ENCODE results near the gene FMOD. TPM values are rescaled to one million over a fixed set of nuclear protein-coding genes. Genes with fewer than 3 reads are reported as not detected.

The FMOD gene
- polyA plus RNA-seq, 1 donor from 2014 or later = not detected

GRCh38 chr1:203321273-203322052, 29.5 kb downstream of the FMOD start:
- no peaks in the 10 kb centered on the region for H3F3A ChIP-seq (ENCODE audit: insufficient read depth, low read length, poor library complexity, severe bottlenecking)
- no peaks in the 10 kb centered on the region for H4K20me1 ChIP-seq (ENCODE audit: insufficient read depth)
- no peak overlapping the region for H3K9ac ChIP-seq (ENCODE audit: low read length)
- H3K36me3 ChIP-seq (ENCODE audit: insufficient read depth, low read length) = no peaks in the 10 kb centered on the region
- no peaks in the 10 kb centered on the region for H3K27me3 ChIP-seq (ENCODE audit: insufficient read depth, low read depth, low read length)
- H3K9me3 ChIP-seq (ENCODE audit: low read length) = no peaks in the 10 kb centered on the region
- H3K4me2 ChIP-seq (ENCODE audit: low read length) = no peak overlapping the region
- TF ChIP-seq EP300 (conservative IDR thresholded peaks at IDR 0.05; ENCODE audit: poor library complexity, severe bottlenecking) (no peak), MXI1 (conservative IDR thresholded peaks at IDR 0.05; ENCODE audit: poor library complexity, severe bottlenecking) (no peak)
- H3K9me2 ChIP-seq (ENCODE audit: insufficient read depth, low read length) = no peaks in the 10 kb centered on the region
- H3K27ac ChIP-seq (ENCODE audit: low read length) = no peak overlapping the region
- H3K4me3 ChIP-seq (ENCODE audit: low read length) = no peak overlapping the region
- H2AFZ ChIP-seq (ENCODE audit: low read depth, low read length) = no peak overlapping the region
- no peaks in the 10 kb centered on the region for H3K79me2 ChIP-seq (replicated peaks; ENCODE audit: insufficient read depth, low read length)

DNA sequence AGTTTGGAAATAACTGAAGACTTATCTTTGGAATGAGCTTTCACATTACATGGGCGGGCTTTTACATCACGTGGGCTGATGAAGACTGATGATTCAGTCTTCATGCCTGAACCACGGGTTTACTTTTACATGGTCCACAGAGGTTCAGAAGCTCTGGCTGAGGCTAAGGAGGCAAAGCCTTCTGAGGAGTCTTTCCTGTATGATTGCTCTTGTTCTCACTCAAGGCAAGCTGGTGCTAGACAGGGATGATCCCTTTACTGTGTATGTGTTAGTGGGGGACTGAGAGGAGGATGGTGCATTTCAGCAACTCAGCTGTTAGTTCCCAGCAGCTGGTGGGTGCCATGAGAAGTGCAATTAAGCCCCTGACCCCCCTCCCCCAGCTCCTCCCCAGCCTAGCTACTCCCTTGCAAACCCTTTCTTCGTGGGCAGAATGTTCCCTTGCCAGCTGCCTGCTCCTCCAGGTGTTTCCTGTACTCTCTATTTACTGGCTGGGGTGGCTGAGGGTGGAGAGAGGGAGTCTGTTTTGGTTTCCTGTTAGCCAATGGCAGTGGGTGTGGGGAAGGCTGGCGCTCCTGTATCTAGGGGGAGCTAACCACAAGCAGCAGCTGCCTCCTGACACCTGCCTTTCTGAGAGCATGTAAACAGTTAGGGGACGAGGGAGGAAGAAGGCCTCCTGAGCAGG, 30.2 kb downstream of the FMOD start:
- H4K20me1 ChIP-seq (ENCODE audit: insufficient read depth) = no peaks in the 10 kb centered on the region
- no peaks in the 10 kb centered on the region for H3K27me3 ChIP-seq (ENCODE audit: insufficient read depth, low read depth, low read length)
- no peak overlapping the region for H3K27ac ChIP-seq (ENCODE audit: low read length)
- H2AFZ ChIP-seq (ENCODE audit: low read depth, low read length) = no peak overlapping the region
- no peaks in the 10 kb centered on the region for H3K79me2 ChIP-seq (replicated peaks; ENCODE audit: insufficient read depth, low read length)
- no peak overlapping the region for H3K4me3 ChIP-seq (ENCODE audit: low read length)
- no peaks in the 10 kb centered on the region for H3K9me2 ChIP-seq (ENCODE audit: insufficient read depth, low read length)
- no peaks in the 10 kb centered on the region for H3K36me3 ChIP-seq (ENCODE audit: insufficient read depth, low read length)
- no peak for TF ChIP-seq MXI1 (conservative IDR thresholded peaks at IDR 0.05; ENCODE audit: poor library complexity, severe bottlenecking)
- no peak for TF ChIP-seq EP300 (conservative IDR thresholded peaks at IDR 0.05; ENCODE audit: poor library complexity, severe bottlenecking)
- TF ChIP-seq POLR2AphosphoS5 (IDR thresholded peaks at IDR 0.05) = no peak
- TF ChIP-seq, protein P1, sequence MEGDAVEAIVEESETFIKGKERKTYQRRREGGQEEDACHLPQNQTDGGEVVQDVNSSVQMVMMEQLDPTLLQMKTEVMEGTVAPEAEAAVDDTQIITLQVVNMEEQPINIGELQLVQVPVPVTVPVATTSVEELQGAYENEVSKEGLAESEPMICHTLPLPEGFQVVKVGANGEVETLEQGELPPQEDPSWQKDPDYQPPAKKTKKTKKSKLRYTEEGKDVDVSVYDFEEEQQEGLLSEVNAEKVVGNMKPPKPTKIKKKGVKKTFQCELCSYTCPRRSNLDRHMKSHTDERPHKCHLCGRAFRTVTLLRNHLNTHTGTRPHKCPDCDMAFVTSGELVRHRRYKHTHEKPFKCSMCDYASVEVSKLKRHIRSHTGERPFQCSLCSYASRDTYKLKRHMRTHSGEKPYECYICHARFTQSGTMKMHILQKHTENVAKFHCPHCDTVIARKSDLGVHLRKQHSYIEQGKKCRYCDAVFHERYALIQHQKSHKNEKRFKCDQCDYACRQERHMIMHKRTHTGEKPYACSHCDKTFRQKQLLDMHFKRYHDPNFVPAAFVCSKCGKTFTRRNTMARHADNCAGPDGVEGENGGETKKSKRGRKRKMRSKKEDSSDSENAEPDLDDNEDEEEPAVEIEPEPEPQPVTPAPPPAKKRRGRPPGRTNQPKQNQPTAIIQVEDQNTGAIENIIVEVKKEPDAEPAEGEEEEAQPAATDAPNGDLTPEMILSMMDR (IDR thresholded peaks at IDR 0.05; ENCODE audit: poor library complexity, severe bottlenecking) = no peak
- no peak for TF ChIP-seq EZH2 (IDR thresholded peaks at IDR 0.05; ENCODE audit: borderline replicate concordance, insufficient read depth, low read length, poor library complexity, severe bottlenecking)
- no peak for TF ChIP-seq SMC3 (conservative IDR thresholded peaks at IDR 0.05; ENCODE audit: poor library complexity)
- no peak for TF ChIP-seq RAD21 (conservative IDR thresholded peaks at IDR 0.05)
- no peak for TF ChIP-seq REST (IDR thresholded peaks at IDR 0.05; ENCODE audit: borderline replicate concordance)
- no peak for TF ChIP-seq TAF1 (IDR thresholded peaks at IDR 0.05; ENCODE audit: low read depth)
- H3K9ac ChIP-seq (ENCODE audit: low read length) = no peak overlapping the region
- H3K4me2 ChIP-seq (ENCODE audit: low read length) = no peak overlapping the region
- no peaks in the 10 kb centered on the region for H3K9me3 ChIP-seq (ENCODE audit: low read length)
- no peaks in the 10 kb centered on the region for H3F3A ChIP-seq (ENCODE audit: insufficient read depth, low read length, poor library complexity, severe bottlenecking)
